Fibroblast of lung (primary cell): ENCODE results near the gene ZNF521. TPM values are rescaled to one million over a fixed set of nuclear protein-coding genes. Genes with fewer than 3 reads are reported as not detected.

Experiments
- DNase-seq, 2 donors: peaks; one replicate each; pipeline versions ENCODE4 v3.0.0 to v3.0.0-alpha.2; 2010; ENCODE audit warnings: low read depth in 2 of 2
- H2AFZ ChIP-seq: 2 replicates; pipeline ENCODE4 v1.5.1; 2012; ENCODE audit warnings: low read length, control low read depth, inconsistent platforms
- H3K27ac ChIP-seq: 2 replicates; pipeline ENCODE4 v1.5.1; 2011; ENCODE audit warnings: low read length, control low read depth; ENCODE audit not compliant: insufficient read depth
- H3K27me3 ChIP-seq: 2 replicates; pipeline ENCODE4 v1.5.1; 2011; ENCODE audit warnings: mild to moderate bottlenecking, low read length; ENCODE audit not compliant: control insufficient read depth, insufficient read depth
- H3K36me3 ChIP-seq: 2 replicates; pipeline ENCODE4 v1.5.1; 2011; ENCODE audit warnings: low read length; ENCODE audit not compliant: control insufficient read depth, insufficient read depth
- H3K4me1 ChIP-seq: 2 replicates; pipeline ENCODE4 v1.5.1; 2011; ENCODE audit warnings: low read length; ENCODE audit not compliant: control insufficient read depth, insufficient read depth; ENCODE audit errors: extremely low read depth
- H3K4me2 ChIP-seq: 2 replicates; pipeline ENCODE4 v1.5.1; 2011; ENCODE audit warnings: low read length, control low read depth; ENCODE audit not compliant: insufficient read depth; ENCODE audit errors: extremely low read depth
- H3K4me3 ChIP-seq, 4 experiments: fragments of 200-600 bp in 1 of 4; sonication (generic) in 1 of 4; replicated peaks in 1 of 4; 2 replicates each; pipeline ENCODE4 v1.5.1; 2011 to 2016; ENCODE audit warnings: low read length in 4 of 4, low read depth in 3 of 4, mild to moderate bottlenecking in 3 of 4, control low read depth in 2 of 4, inconsistent platforms in 1 of 4, mixed read lengths in 1 of 4; ENCODE audit not compliant: insufficient read depth in 1 of 4; ENCODE audit errors: control extremely low read depth in 1 of 4
- H3K79me2 ChIP-seq: 2 replicates; pipeline ENCODE4 v1.5.1; 2012; ENCODE audit warnings: mild to moderate bottlenecking, low read length, inconsistent platforms; ENCODE audit not compliant: control insufficient read depth, insufficient read depth
- H3K9ac ChIP-seq: 2 replicates; pipeline ENCODE4 v1.5.1; 2011; ENCODE audit warnings: mild to moderate bottlenecking, low read length, control low read depth; ENCODE audit not compliant: insufficient read depth
- H3K9me3 ChIP-seq: 2 replicates; pipeline ENCODE4 v1.5.1; 2012; ENCODE audit warnings: low read depth, low read length; ENCODE audit not compliant: control insufficient read depth, insufficient read depth
- H4K20me1 ChIP-seq: 2 replicates; pipeline ENCODE4 v1.5.1; 2011; ENCODE audit warnings: low read length; ENCODE audit not compliant: control insufficient read depth, insufficient read depth; ENCODE audit errors: extremely low read depth
- EZH2 ChIP-seq: IDR thresholded peaks from 2 replicates; pipeline ENCODE4 v1.5.1; 2012; ENCODE audit warnings: low read length, control low read depth, mild to moderate bottlenecking; ENCODE audit errors: missing control alignments
- polyA plus RNA-seq, 2 donors: library from polyadenylated mRNA; depleted of rRNA in 1 of 2; stranded (reverse) in 1 of 2; unstranded in 1 of 2; fragments of >200 nt; gene quantifications; 2 replicates each; pipeline ENCODE4 v1.2.1, GENCODE V29; 2011 to 2012; ENCODE audit warnings: missing spikeins in 1 of 2
- total RNA-seq: library from RNA; depleted of rRNA; stranded (reverse); fragments of >200 nt; gene quantifications from 2 replicates; pipeline ENCODE4 v1.2.1, GENCODE V29; 2014
- TF ChIP-seq, protein P1 (sequence below), 2 donors: IDR thresholded peaks in 1 of 2; conservative IDR thresholded peaks in 1 of 2; 1 replicate in 1 of 2; 2 replicates in 1 of 2; pipeline ENCODE4 v1.5.1; 2011 to 2012; ENCODE audit warnings: low read length in 2 of 2, control low read depth in 1 of 2, inconsistent platforms in 1 of 2, low read depth in 1 of 2, mild to moderate bottlenecking in 1 of 2

ZNF521 gene
- total and polyA plus RNA-seq, 2 donors (not counting 1 experiment from before 2014, with no cell fraction given) = 25.2 to 43.6 TPM

GRCh38 chr18:25080211-25080610, 271.8 kb downstream of the ZNF521 start:
- Histone ChIP-seq H3K9ac (no peak overlapping the region), H3K36me3 (no peaks in the 10 kb centered on the region), H3K79me2 (no peaks in the 10 kb centered on the region), H3K4me2 (no peak overlapping the region), H3K9me3 (no peaks in the 10 kb centered on the region), H3K27ac (no peak overlapping the region), H3K4me1 (peaks cover 5% of the 10 kb centered on the region), H3K27me3 (no peaks in the 10 kb centered on the region), H3K4me3 (no peak overlapping the region), H4K20me1 (no peaks in the 10 kb centered on the region), H2AFZ (no peak overlapping the region)
- TF ChIP-seq, protein P1, sequence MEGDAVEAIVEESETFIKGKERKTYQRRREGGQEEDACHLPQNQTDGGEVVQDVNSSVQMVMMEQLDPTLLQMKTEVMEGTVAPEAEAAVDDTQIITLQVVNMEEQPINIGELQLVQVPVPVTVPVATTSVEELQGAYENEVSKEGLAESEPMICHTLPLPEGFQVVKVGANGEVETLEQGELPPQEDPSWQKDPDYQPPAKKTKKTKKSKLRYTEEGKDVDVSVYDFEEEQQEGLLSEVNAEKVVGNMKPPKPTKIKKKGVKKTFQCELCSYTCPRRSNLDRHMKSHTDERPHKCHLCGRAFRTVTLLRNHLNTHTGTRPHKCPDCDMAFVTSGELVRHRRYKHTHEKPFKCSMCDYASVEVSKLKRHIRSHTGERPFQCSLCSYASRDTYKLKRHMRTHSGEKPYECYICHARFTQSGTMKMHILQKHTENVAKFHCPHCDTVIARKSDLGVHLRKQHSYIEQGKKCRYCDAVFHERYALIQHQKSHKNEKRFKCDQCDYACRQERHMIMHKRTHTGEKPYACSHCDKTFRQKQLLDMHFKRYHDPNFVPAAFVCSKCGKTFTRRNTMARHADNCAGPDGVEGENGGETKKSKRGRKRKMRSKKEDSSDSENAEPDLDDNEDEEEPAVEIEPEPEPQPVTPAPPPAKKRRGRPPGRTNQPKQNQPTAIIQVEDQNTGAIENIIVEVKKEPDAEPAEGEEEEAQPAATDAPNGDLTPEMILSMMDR (conservative IDR thresholded peaks at IDR 0.05 in 1 of 2, IDR thresholded peaks at IDR 0.05 in 1 of 2; ENCODE audit: low read depth in 1 of 2, low read length in 2 of 2) = no peak
- TF ChIP-seq EZH2 = no peak
- no peak for DNase-seq

- Histone ChIP-seq H3K36me3 (no peaks in the 10 kb centered on the region), H3K4me1 (peaks cover 5% of the 10 kb centered on the region), H3K27ac (no peak overlapping the region), H3K79me2 (no peaks in the 10 kb centered on the region), H3K9me3 (no peaks in the 10 kb centered on the region), H3K4me2 (no peak overlapping the region), H4K20me1 (no peaks in the 10 kb centered on the region), H2AFZ (no peak overlapping the region), H3K9ac (no peak overlapping the region), H3K4me3 (no peak overlapping the region), H3K27me3 (no peaks in the 10 kb centered on the region)
- TF ChIP-seq, protein P1 (conservative IDR thresholded peaks at IDR 0.05 in 1 of 2, IDR thresholded peaks at IDR 0.05 in 1 of 2; ENCODE audit: low read depth in 1 of 2, low read length in 2 of 2) = no peak
- DNase-seq = no peak
Observed at GRCh38 chr18:25077944-25078723, 273.8 kb downstream of the ZNF521 start.

GRCh38 chr18:25077038-25077943, 274.7 kb downstream of the ZNF521 start:
- H4K20me1 ChIP-seq = no peaks in the 10 kb centered on the region
- H3K9ac ChIP-seq = no peak overlapping the region
- H3K27ac ChIP-seq = no peak overlapping the region
- no peak overlapping the region for H3K4me3 ChIP-seq
- DNase-seq = no peak
- H3K79me2 ChIP-seq = no peaks in the 10 kb centered on the region
- no peaks in the 10 kb centered on the region for H3K9me3 ChIP-seq
- H2AFZ ChIP-seq = no peak overlapping the region
- no peaks in the 10 kb centered on the region for H3K27me3 ChIP-seq
- no peak overlapping the region for H3K4me2 ChIP-seq
- peaks cover 5% of the 10 kb centered on the region for H3K4me1 ChIP-seq
- H3K36me3 ChIP-seq = no peaks in the 10 kb centered on the region
- no peak for TF ChIP-seq EZH2
- TF ChIP-seq, protein P1 (conservative IDR thresholded peaks at IDR 0.05 in 1 of 2, IDR thresholded peaks at IDR 0.05 in 1 of 2; ENCODE audit: low read depth in 1 of 2, low read length in 2 of 2) = no peak
